GM19452 (cell line): ENCODE results near the gene STK32C.

Source experiments
- ATAC-seq: cut with Tn5 transposase; IDR thresholded peaks from one replicate; pipeline ENCODE4 v1.9.1; 2021; ENCODE audit not compliant: unreplicated experiment

The STK32C gene

GRCh38 chr10:132236161-132236560 lies 71.6 kb downstream of the STK32C start:
- ATAC-seq: no peak

GRCh38 chr10:132234860-132235259 lies 72.9 kb downstream of the STK32C start:
- ATAC-seq: no peak

- no peak for ATAC-seq
Observed at GRCh38 chr10:132233501-132234085, 74.2 kb downstream of the STK32C start.

GRCh38 chr10:132232981-132233380 lies 74.8 kb downstream of the STK32C start:
- ATAC-seq: no peak

- ATAC-seq: no peak
Observed at GRCh38 chr10:132232023-132232951, 75.5 kb downstream of the STK32C start.

GRCh38 chr10:132231656-132232022 lies 76.1 kb downstream of the STK32C start:
- no peak for ATAC-seq

- ATAC-seq: no peak
Observed at GRCh38 chr10:132230557-132231210, 77.1 kb downstream of the STK32C start.

- ATAC-seq: peak; percentile 64
Observed at GRCh38 chr10:132229834-132230556, 77.8 kb downstream of the STK32C start.

GRCh38 chr10:132229096-132229495 lies 78.7 kb downstream of the STK32C start:
- ATAC-seq: no peak

- ATAC-seq: no peak
Observed at GRCh38 chr10:132228616-132229015, 79.1 kb downstream of the STK32C start.

- ATAC-seq: no peak
Observed at GRCh38 chr10:132227851-132228390, 79.8 kb downstream of the STK32C start.

- ATAC-seq: no peak
Observed at GRCh38 chr10:132226586-132227405, 81.0 kb downstream of the STK32C start.

- no peak for ATAC-seq
Observed at GRCh38 chr10:132225849-132226205, 81.9 kb downstream of the STK32C start.

GRCh38 chr10:132225073-132225848 lies 82.5 kb downstream of the STK32C start:
- ATAC-seq: no peak

- no peak for ATAC-seq
Observed at GRCh38 chr10:132224343-132225072, 83.2 kb downstream of the STK32C start.

GRCh38 chr10:132223611-132224342 lies 84.0 kb downstream of the STK32C start:
- no peak for ATAC-seq

- peak; percentile 66 for ATAC-seq
Observed at GRCh38 chr10:132223156-132223590, 84.6 kb downstream of the STK32C start.

- ATAC-seq: no peak
Observed at GRCh38 chr10:132222726-132223125, 85.0 kb downstream of the STK32C start.
